Fibroblast of the aortic adventitia (primary cell): ENCODE data around the gene GUCA2B. TPM values are rescaled to one million over a fixed set of nuclear protein-coding genes. Genes with fewer than 3 reads are reported as not detected.

Experiments used
- DNase-seq: peaks from one replicate; pipeline ENCODE4 v3.0.0-alpha.2; 2010; ENCODE audit warnings: low read depth
- H3K4me3 ChIP-seq: 2 replicates; pipeline ENCODE4 v1.5.1; 2011; ENCODE audit warnings: low read depth, mild to moderate bottlenecking, control low read depth, low read length, moderate library complexity
- CTCF ChIP-seq: IDR thresholded peaks from 2 replicates; pipeline ENCODE4 v1.5.1; 2011; ENCODE audit warnings: mild to moderate bottlenecking, low read length, control low read depth, inconsistent platforms; ENCODE audit not compliant: insufficient read depth
- total RNA-seq: library from RNA; depleted of rRNA; stranded (reverse); fragments of >200 nt; gene quantifications from 2 replicates; pipeline ENCODE4 v1.2.3, GENCODE V29; 2012; ENCODE audit warnings: low replicate concordance

Gene GUCA2B
- not detected in 2 replicates for total RNA-seq

GRCh38 chr1:42152907-42153600 lies at the start of gene GUCA2B:
Gene GUCA2B (plus strand): TSS chr1:42153410. CDS start chr1:42153451, 41 bp downstream.
- H3K4me3 ChIP-seq, result no peak within 1 kb of the TSS

GRCh38 chr1:42105025-42105424 lies 48.2 kb upstream of the GUCA2B start:
- DNase-seq, result no peak
- no peak for TF ChIP-seq CTCF
- no peak overlapping the region for H3K4me3 ChIP-seq

More at GRCh38 chr1:42152907-42153600, at the start of gene GUCA2B:
- no peak for TF ChIP-seq CTCF
- no peak for DNase-seq

- no peak overlapping the region for H3K4me3 ChIP-seq
- DNase-seq, result no peak
- TF ChIP-seq CTCF, result no peak
Measured at GRCh38 chr1:42108309-42108708, 44.9 kb upstream of the GUCA2B start.

GRCh38 chr1:42109600-42109999 lies 43.6 kb upstream of the GUCA2B start:
- no peak for TF ChIP-seq CTCF
- no peak overlapping the region for H3K4me3 ChIP-seq
- DNase-seq, result no peak

GRCh38 chr1:42114229-42114628 lies 39.0 kb upstream of the GUCA2B start:
- H3K4me3 ChIP-seq, result no peak overlapping the region
- no peak for TF ChIP-seq CTCF
- no peak for DNase-seq

- no peak for DNase-seq
- TF ChIP-seq CTCF, result no peak
- no peak overlapping the region for H3K4me3 ChIP-seq
Measured at GRCh38 chr1:42117214-42117613, 36.0 kb upstream of the GUCA2B start.

- H3K4me3 ChIP-seq, result no peak overlapping the region
- no peak for DNase-seq
- TF ChIP-seq CTCF, result no peak
Measured at GRCh38 chr1:42118125-42118524, 35.1 kb upstream of the GUCA2B start.
